C4-2B (cell line): Measurements from ENCODE around the gene F2RL1.
"Not testable (repeated sequence)": the region's sequence is repeated elsewhere in the genome, so short reads cannot be mapped to it uniquely, and the experiment has no call there.

Experiments
- H3K27ac ChIP-seq: fragments of 450-650 bp; 2 replicates; pipeline ENCODE4 v1.5.1; 2017
- CTCF ChIP-seq: fragments of 450-650 bp; conservative IDR thresholded peaks from 2 replicates; pipeline ENCODE4 v1.5.1; 2017; ENCODE audit warnings: mild to moderate bottlenecking
- ZFX ChIP-seq: fragments of 450-650 bp; IDR thresholded peaks from 2 replicates; pipeline ENCODE4 v1.6.1; 2017

Gene F2RL1, protein sequence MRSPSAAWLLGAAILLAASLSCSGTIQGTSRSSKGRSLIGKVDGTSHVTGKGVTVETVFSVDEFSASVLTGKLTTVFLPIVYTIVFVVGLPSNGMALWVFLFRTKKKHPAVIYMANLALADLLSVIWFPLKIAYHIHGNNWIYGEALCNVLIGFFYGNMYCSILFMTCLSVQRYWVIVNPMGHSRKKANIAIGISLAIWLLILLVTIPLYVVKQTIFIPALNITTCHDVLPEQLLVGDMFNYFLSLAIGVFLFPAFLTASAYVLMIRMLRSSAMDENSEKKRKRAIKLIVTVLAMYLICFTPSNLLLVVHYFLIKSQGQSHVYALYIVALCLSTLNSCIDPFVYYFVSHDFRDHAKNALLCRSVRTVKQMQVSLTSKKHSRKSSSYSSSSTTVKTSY

DNA sequence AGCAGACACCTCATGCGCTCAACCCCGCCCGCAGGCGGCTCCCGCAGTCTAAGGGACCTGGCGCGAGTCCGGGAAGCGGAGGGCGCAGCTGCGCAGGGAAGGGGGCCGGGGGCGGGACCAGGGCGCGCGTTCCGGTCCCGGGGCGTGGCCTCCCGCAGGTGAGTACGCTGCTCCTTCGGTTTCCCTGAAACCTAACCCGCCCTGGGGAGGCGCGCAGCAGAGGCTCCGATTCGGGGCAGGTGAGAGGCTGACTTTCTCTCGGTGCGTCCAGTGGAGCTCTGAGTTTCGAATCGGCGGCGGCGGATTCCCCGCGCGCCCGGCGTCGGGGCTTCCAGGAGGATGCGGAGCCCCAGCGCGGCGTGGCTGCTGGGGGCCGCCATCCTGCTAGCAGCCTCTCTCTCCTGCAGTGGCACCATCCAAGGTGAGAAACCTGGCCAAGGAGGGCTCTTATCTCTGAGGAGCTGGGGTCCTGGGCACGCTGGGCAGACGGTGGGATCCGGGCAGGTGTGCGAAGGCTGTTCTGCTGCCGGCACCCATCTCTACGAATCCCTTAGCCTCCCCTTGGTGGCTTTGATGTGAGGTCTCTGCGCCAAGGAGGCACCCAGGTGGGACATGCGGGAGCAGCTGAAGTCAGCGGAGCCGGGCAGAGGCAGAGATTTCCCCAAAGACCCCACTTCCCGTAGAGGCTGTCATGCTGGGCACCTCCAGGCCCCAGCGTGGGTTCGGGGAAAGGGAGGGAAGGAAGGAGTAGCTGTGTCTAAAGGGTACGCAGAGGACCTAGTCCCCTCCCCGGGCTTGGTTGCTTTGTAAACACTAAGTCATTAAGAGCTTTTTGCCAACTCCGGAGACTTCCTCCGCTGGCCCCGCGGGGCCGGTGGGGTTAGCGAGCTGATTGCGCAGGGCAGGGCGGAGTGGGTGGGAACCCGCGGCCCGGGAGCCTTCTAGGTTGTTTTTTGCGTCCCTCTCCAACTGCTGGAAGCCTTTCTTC lies at the start of gene F2RL1:
F2RL1 (plus strand) TSS at position 187 of the 988 bp plus-strand sequence; CDS start at position 340, 153 bp downstream.
- TF ChIP-seq ZFX (no peak), CTCF (no peak)
- H3K27ac ChIP-seq, result peak within 1 kb of the TSS; percentile 77

- not testable (repeated sequence) for H3K27ac ChIP-seq
Measured at GRCh38 chr5:76771041-76771440, 47.8 kb upstream of the F2RL1 start.

DNA sequence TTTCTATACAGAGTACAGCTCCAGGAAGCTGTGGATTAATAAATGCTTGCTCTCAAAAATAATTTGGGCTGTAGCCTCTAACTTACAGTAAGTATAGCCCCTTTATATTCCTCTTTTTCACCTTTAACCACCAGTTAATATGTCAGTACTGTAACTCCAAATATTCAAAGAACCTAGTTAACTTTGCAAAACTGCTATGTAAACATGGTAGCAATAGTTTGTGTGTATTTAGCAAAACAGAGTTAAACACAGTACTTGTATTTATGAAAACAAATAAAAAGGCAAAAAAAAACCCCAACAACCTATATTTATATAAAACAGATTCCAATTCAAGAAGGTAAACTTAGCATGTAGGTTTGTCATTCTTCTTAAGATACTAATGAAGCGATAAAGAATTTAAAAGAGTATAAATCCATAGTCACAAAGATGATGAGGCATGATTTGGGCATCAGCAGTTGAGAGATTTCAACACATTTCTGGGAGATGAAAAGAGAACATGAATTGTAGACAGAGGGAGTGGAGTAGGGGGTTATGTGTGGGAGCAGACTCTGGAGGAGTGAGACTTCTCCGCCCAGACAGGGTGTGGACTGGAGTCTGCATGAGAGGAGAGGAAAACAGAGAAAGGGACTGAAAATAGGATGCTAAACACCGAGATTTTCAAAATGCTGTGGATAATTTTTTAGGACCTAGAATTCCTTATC lies 47.0 kb upstream of the F2RL1 start:
- TF ChIP-seq CTCF (no peak), ZFX (no peak)
- H3K27ac ChIP-seq, result no peak overlapping the region

DNA sequence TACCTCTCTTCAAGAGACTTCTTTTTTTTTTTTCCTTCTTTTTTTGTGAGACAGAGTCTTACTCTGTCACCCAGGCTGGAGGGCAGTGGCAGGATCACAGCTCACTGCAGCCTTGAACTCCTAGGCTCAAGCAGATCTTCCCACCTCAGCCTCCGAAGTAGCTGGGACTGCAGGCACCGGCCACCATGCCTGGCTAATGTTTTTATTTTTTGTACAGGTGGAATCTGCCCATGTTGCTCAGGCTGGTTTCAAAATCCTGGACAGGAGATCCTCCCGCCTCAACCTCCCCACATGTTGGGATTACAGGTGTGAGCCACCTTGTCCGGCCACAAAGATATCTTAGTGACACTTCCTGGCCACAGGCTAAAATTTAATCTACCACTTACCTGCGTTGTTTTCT lies 42.9 kb upstream of the F2RL1 start:
- TF ChIP-seq CTCF (no peak), ZFX (no peak)
- H3K27ac ChIP-seq, result no peak overlapping the region

DNA sequence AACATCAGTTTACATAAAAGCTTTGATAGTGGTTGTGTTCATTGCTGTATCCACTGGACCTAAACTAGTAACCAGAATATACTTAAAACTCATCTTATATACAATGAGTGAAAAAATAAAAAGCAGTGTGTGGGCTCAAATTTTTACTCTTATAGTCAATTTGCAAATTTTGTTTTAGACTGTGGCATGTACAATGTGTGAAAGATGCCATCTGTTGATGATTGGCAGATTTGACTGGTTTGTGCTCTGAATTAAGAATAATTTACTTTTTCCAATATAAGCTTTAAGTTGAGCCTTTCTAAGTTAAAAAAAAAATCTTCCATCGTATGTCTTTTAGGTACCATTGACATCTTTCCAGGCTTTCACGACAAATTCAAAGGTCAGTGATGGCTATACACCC lies 42.4 kb upstream of the F2RL1 start:
- no peak overlapping the region for H3K27ac ChIP-seq
- TF ChIP-seq ZFX (no peak), CTCF (no peak)

GRCh38 chr5:76780616-76781015 lies 38.2 kb upstream of the F2RL1 start:
- H3K27ac ChIP-seq, result not testable (repeated sequence)

GRCh38 chr5:76781775-76782174 lies 37.1 kb upstream of the F2RL1 start:
- no peak overlapping the region for H3K27ac ChIP-seq
- no peak for TF ChIP-seq ZFX
- no peak for TF ChIP-seq CTCF

DNA sequence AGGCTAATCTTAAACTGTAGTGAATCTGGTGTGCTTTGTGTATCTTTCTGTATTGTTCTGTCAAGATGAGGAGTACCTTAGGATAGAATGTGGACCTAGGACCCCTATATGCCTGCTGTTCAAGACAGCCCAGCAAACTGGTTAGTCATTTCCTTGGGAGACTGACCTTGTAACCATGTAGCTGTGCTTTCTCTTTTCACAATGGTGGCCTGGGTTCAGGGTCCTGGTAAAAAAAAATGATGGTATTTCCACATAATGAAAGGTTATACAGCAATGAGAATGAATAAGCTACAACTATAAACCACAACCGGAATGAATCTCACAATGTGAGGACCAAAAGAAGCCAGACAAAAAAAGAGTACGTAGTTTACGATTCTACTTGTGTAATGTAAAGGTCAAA lies 36.4 kb upstream of the F2RL1 start:
- no peak overlapping the region for H3K27ac ChIP-seq
- no peak for TF ChIP-seq CTCF
- no peak for TF ChIP-seq ZFX
